Endothelial cell of umbilical vein (primary cell): Measurements from ENCODE around the gene VPS45.

Experiments used
- CTCF ChIP-seq, 2 donors: IDR thresholded peaks; 1 replicate in 1 of 2; 2 replicates in 1 of 2; pipeline ENCODE4 v1.5.1; 2011; ENCODE audit warnings: low read length in 2 of 2, mild to moderate bottlenecking in 2 of 2, moderate library complexity in 2 of 2, control low read depth in 1 of 2, inconsistent platforms in 1 of 2, low read depth in 1 of 2; ENCODE audit not compliant: insufficient read depth in 1 of 2; ENCODE audit errors: extremely low read depth in 1 of 2
- EZH2 ChIP-seq: IDR thresholded peaks from 2 replicates; pipeline ENCODE4 v1.6.1; 2012; ENCODE audit warnings: borderline replicate concordance, low read depth, mild to moderate bottlenecking, moderate library complexity, low read length, inconsistent platforms; ENCODE audit not compliant: severe bottlenecking
- FOS ChIP-seq: IDR thresholded peaks from 2 replicates; pipeline ENCODE4 v1.6.1; 2011; ENCODE audit warnings: mild to moderate bottlenecking, low read length, moderate library complexity, borderline replicate concordance; ENCODE audit not compliant: insufficient read depth
- GATA2 ChIP-seq: IDR thresholded peaks from 2 replicates; pipeline ENCODE4 v1.7.0; 2011; ENCODE audit warnings: low read depth, mild to moderate bottlenecking, moderate library complexity, mixed read lengths, low read length; ENCODE audit not compliant: insufficient read length, insufficient read depth
- JUN ChIP-seq: IDR thresholded peaks from 2 replicates; pipeline ENCODE4 v1.6.1; 2011; ENCODE audit warnings: borderline replicate concordance, low read depth; ENCODE audit not compliant: insufficient read length, insufficient read depth
- MAX ChIP-seq: IDR thresholded peaks from 2 replicates; pipeline ENCODE4 v1.6.1; 2011; ENCODE audit not compliant: insufficient read depth, insufficient read length
- MYC ChIP-seq: IDR thresholded peaks from one replicate; pipeline ENCODE4 v1.6.1; 2011; ENCODE audit warnings: mild to moderate bottlenecking, low read depth, low read length
- POLR2A ChIP-seq: IDR thresholded peaks from 2 replicates; pipeline ENCODE4 v1.6.1; 2012; ENCODE audit warnings: low read depth, mild to moderate bottlenecking, control low read depth, low read length
- POLR2AphosphoS5 ChIP-seq: IDR thresholded peaks from 2 replicates; pipeline ENCODE4 v1.6.1; 2012; ENCODE audit warnings: low read depth, mild to moderate bottlenecking, control low read depth, low read length, moderate library complexity; ENCODE audit not compliant: insufficient read depth

GRCh38 chr1:150069923-150070322 is 2.3 kb downstream of the VPS45 start:
- TF ChIP-seq CTCF (IDR thresholded peaks at IDR 0.05; ENCODE audit: extremely low read depth in 1 of 2, insufficient read depth in 1 of 2, low read depth in 1 of 2, low read length in 2 of 2) (no peak), POLR2A (no peak), POLR2AphosphoS5 (no peak), MYC (no peak), MAX (no peak), EZH2 (no peak), FOS (no peak), JUN (no peak), GATA2 (no peak)
